IMR-90 (cell line): ENCODE data around the gene SEMA5A. TPM values are rescaled to one million over a fixed set of nuclear protein-coding genes. Genes with fewer than 3 reads are reported as not detected.

Experiments
- ATAC-seq: fragments of 200-7000 bp; cut with Tn5 transposase; 2 replicates; pipeline ENCODE4 v1.9.1; 2020; ENCODE audit warnings: low read depth, mild to moderate bottlenecking, moderate library complexity
- BruUV-seq: library from RNA; stranded (reverse); fragments of 400-500 nt; replicated peaks from 2 replicates; lab custom pipeline; 2021; lab: Mats Ljungman, UMichigan
- CTCF ChIA-PET: fragments of 300-600 bp; formaldehyde crosslinking; extraction: SDS; loops from one replicate; lab custom pipeline; 2021; ENCODE audit warnings: antibody characterized with exemption; lab: Yijun Ruan, JAX
- POLR2A ChIA-PET: fragments of 300-600 bp; sonication (Branson Sonifier 250); formaldehyde crosslinking; loops from one replicate; lab custom pipeline; 2022; ENCODE audit warnings: antibody characterized with exemption; ENCODE audit not compliant: unreplicated experiment; lab: Charles Lee
- DNase-seq: peaks from one replicate; pipeline ENCODE4 v3.0.0; 2013
- H2AFZ ChIP-seq: replicated peaks from 2 replicates; pipeline ENCODE3; 2013; ENCODE audit warnings: low read length, mild to moderate bottlenecking; ENCODE audit not compliant: poor library complexity
- H2AK5ac ChIP-seq: 2 replicates; pipeline ENCODE4 v1.6.1; 2013; ENCODE audit warnings: low read depth, low read length, inconsistent platforms
- H2AK9ac ChIP-seq: replicated peaks from 2 replicates; pipeline ENCODE3; 2013; ENCODE audit warnings: mild to moderate bottlenecking, low read depth, low read length, moderate library complexity; ENCODE audit not compliant: poor library complexity
- H2BK120ac ChIP-seq: 2 replicates; pipeline ENCODE4 v1.6.1; 2013; ENCODE audit warnings: low read depth, low read length, inconsistent platforms
- H2BK15ac ChIP-seq: 3 replicates; pipeline ENCODE4 v1.6.1; 2013; ENCODE audit warnings: low read depth, low read length, inconsistent platforms
- H2BK20ac ChIP-seq: 2 replicates; pipeline ENCODE4 v1.6.1; 2013; ENCODE audit warnings: low read depth, mild to moderate bottlenecking, inconsistent platforms, low read length, moderate library complexity
- H2BK5ac ChIP-seq: 2 replicates; pipeline ENCODE4 v1.6.1; 2013; ENCODE audit warnings: mild to moderate bottlenecking, low read depth, low read length, inconsistent platforms; ENCODE audit not compliant: poor library complexity, severe bottlenecking
- H3K14ac ChIP-seq: replicated peaks from 2 replicates; pipeline ENCODE4 v1.6.1; 2013; ENCODE audit warnings: low read depth, low read length, inconsistent platforms
- H3K18ac ChIP-seq: 2 replicates; pipeline ENCODE4 v1.6.1; 2013; ENCODE audit warnings: low read depth, low read length, control low read depth
- H3K23ac ChIP-seq: 2 replicates; pipeline ENCODE4 v1.6.1; 2013; ENCODE audit warnings: low read depth, low read length, inconsistent platforms
- H3K27ac ChIP-seq: 2 replicates; pipeline ENCODE4 v1.5.1; 2013; ENCODE audit warnings: mild to moderate bottlenecking, control low read depth, low read length; ENCODE audit not compliant: insufficient read depth
- H3K27me3 ChIP-seq: 2 replicates; pipeline ENCODE4 v1.6.1; 2013; ENCODE audit warnings: low read length; ENCODE audit not compliant: control insufficient read depth, insufficient read depth
- H3K36me3 ChIP-seq: 2 replicates; pipeline ENCODE4 v1.6.1; 2013; ENCODE audit warnings: low read length, mixed read lengths; ENCODE audit not compliant: control insufficient read depth, insufficient read depth
- H3K4ac ChIP-seq: 2 replicates; pipeline ENCODE4 v1.6.1; 2013; ENCODE audit warnings: low read depth, low read length, inconsistent platforms
- H3K4me1 ChIP-seq: 2 replicates; pipeline ENCODE4 v1.6.1; 2013; ENCODE audit warnings: low read length, mixed read lengths; ENCODE audit not compliant: control insufficient read depth, insufficient read depth
- H3K4me2 ChIP-seq: 2 replicates; pipeline ENCODE4 v1.6.1; 2013; ENCODE audit warnings: low read depth, mild to moderate bottlenecking, control low read depth, low read length, moderate library complexity
- H3K4me3 ChIP-seq: 2 replicates; pipeline ENCODE4 v1.5.1; 2013; ENCODE audit warnings: low read depth, mild to moderate bottlenecking, control low read depth, low read length, moderate library complexity; ENCODE audit not compliant: insufficient read depth
- H3K56ac ChIP-seq: 2 replicates; pipeline ENCODE4 v1.6.1; 2013; ENCODE audit warnings: low read length, inconsistent platforms; ENCODE audit not compliant: insufficient read depth; ENCODE audit errors: extremely low read depth
- H3K79me1 ChIP-seq, 2 experiments: 2 replicates each; pipeline ENCODE4 v1.6.1; 2013; ENCODE audit warnings: low read length in 2 of 2, inconsistent platforms in 1 of 2, low read depth in 1 of 2
- H3K9ac ChIP-seq: 2 replicates; pipeline ENCODE4 v1.6.1; 2013; ENCODE audit warnings: low read depth, low read length, control low read depth
- H3K9me1 ChIP-seq: 2 replicates; pipeline ENCODE4 v1.6.1; 2013; ENCODE audit warnings: low read length, inconsistent platforms; ENCODE audit not compliant: insufficient read depth
- H3K9me3 ChIP-seq: 2 replicates; pipeline ENCODE4 v1.6.1; 2013; ENCODE audit warnings: low read length; ENCODE audit not compliant: control insufficient read depth, insufficient read depth
- H4K20me1 ChIP-seq: 2 replicates; pipeline ENCODE4 v1.6.1; 2013; ENCODE audit warnings: low read length, inconsistent platforms; ENCODE audit not compliant: insufficient read depth
- H4K5ac ChIP-seq: 2 replicates; pipeline ENCODE4 v1.6.1; 2013; ENCODE audit warnings: mild to moderate bottlenecking, low read depth, low read length, control low read depth
- H4K8ac ChIP-seq, 2 experiments: 2 replicates each; pipeline ENCODE4 v1.6.1; 2013; ENCODE audit warnings: low read depth in 2 of 2, low read length in 2 of 2, control low read depth in 1 of 2, inconsistent platforms in 1 of 2
- H4K91ac ChIP-seq: 2 replicates; pipeline ENCODE4 v1.6.1; 2013; ENCODE audit warnings: low read depth, low read length, inconsistent platforms; ENCODE audit not compliant: insufficient read depth
- BHLHE40 ChIP-seq: fragments of 150-350 bp; IDR thresholded peaks from 2 replicates; pipeline ENCODE4 v1.6.1; 2016; ENCODE audit warnings: mild to moderate bottlenecking, low read depth, low read length
- CEBPB ChIP-seq: IDR thresholded peaks from 2 replicates; pipeline ENCODE4 v1.6.1; 2012; ENCODE audit warnings: low read depth, low read length, improper control_type of control experiment
- MAZ ChIP-seq: IDR thresholded peaks from 2 replicates; pipeline ENCODE4 v1.6.1; 2012; ENCODE audit warnings: low read depth, mild to moderate bottlenecking, low read length, improper control_type of control experiment, moderate library complexity, borderline replicate concordance
- NFE2L2 ChIP-seq: fragments of 150-350 bp; IDR thresholded peaks from 2 replicates; pipeline ENCODE4 v1.6.1; 2016; ENCODE audit warnings: low read depth, mild to moderate bottlenecking, low read length
- RAD21 ChIP-seq: IDR thresholded peaks from 2 replicates; pipeline ENCODE4 v1.6.1; 2012; ENCODE audit warnings: low read length, improper control_type of control experiment
- RCOR1 ChIP-seq: IDR thresholded peaks from 2 replicates; pipeline ENCODE4 v1.6.1; 2012; ENCODE audit warnings: mild to moderate bottlenecking, low read length, improper control_type of control experiment; ENCODE audit not compliant: insufficient replicate concordance
- RFX5 ChIP-seq: IDR thresholded peaks from 2 replicates; pipeline ENCODE4 v1.8.0; 2012; ENCODE audit warnings: low read depth, mild to moderate bottlenecking, low read length, moderate library complexity
- SMC3 ChIP-seq: fragments of 150-350 bp; IDR thresholded peaks from 2 replicates; pipeline ENCODE4 v1.6.1; 2016; ENCODE audit warnings: low read depth, mild to moderate bottlenecking, antibody characterized with exemption, low read length, moderate library complexity
- WGBS, 2 experiments: methylation state at CpG; one replicate each; pipeline versions ENCODE4 v1.1.5 to v1.1.7; 2013; ENCODE audit warnings: missing lambda C conversion rate in 2 of 2; ENCODE audit not compliant: insufficient read length in 1 of 2; ENCODE audit errors: extremely low coverage in 2 of 2; 5-methylcytosine and 5-hydroxymethylcytosine counted together
- dilution Hi-C: fragments of 300-500 bp; cut with HindIII; formaldehyde crosslinking; loops from one replicate; pipeline ENCODE4 v1.14.3; 2018; ENCODE audit warnings: low sequenced_read_pairs; ENCODE audit not compliant: unreplicated experiment
- in situ Hi-C: fragments of 300-500 bp; cut with MboI; formaldehyde crosslinking; loops from 3 replicates; pipeline ENCODE4 v1.14.3; 2019; ENCODE audit warnings: low sequenced_read_pairs, inconsistent platforms, mixed read lengths
- intact Hi-C: fragments of 100-400 bp; cut with micrococcal nuclease; formaldehyde crosslinking; loops from 2 replicates; pipeline ENCODE4 v1.10.0; 2022
- polyA plus RNA-seq, 3 experiments: library from polyadenylated mRNA; depleted of rRNA; stranded (reverse); fragments of >200 nt; gene quantifications; 2 replicates each; pipeline ENCODE4 v1.2.3, GENCODE V29; 2012; ENCODE audit warnings: low replicate concordance in 1 of 3
- total RNA-seq: library from RNA; depleted of rRNA; stranded (reverse); fragments of >200 nt; gene quantifications from 2 replicates; pipeline ENCODE4 v1.2.3, GENCODE V29; 2012
- TF ChIP-seq, protein P1 (sequence below): conservative IDR thresholded peaks from 2 replicates; pipeline ENCODE4 v1.5.1; 2012; ENCODE audit warnings: mild to moderate bottlenecking, low read depth, low read length, improper control_type of control experiment
- TF ChIP-seq, protein P2 (sequence below): fragments of 150-350 bp; IDR thresholded peaks from 2 replicates; pipeline ENCODE4 v1.6.1; 2016; ENCODE audit warnings: low read depth, mild to moderate bottlenecking, low read length, moderate library complexity, borderline replicate concordance

Gene SEMA5A
- total and polyA plus RNA-seq, 2 of the 4 experiments (the other 2 are of a cell fraction): 8.2 to 9.9 TPM

DNA sequence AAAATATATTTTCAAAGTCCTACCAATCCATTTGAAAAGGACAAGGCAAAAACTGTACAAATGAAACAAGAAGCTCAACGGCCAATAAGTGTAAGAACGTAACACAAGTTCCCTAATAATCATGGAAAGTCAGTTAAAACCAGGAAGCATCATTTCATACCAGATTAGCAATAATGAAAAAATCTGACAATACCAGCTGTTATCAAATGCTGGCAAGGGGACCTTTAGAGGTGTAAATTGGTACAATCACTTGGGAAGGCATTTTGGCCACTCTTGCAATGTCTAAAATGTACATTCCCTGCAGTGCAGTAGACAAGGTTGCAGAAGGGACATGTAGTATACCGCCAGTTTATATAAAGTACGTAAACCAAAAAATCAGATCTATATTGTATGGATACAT, 10.1 kb upstream of the SEMA5A start:
- WGBS, 2 experiments: no CpG with 5 or more reads among the region's 4 CpGs

More for the DNA sequence above, 10.1 kb upstream of the SEMA5A start:
- TF ChIP-seq NFE2L2 (no peak), MAZ (no peak), BHLHE40 (no peak), RCOR1 (no peak), RFX5 (no peak), RAD21 (no peak), SMC3 (no peak), CEBPB (no peak)
- TF ChIP-seq, protein P1, sequence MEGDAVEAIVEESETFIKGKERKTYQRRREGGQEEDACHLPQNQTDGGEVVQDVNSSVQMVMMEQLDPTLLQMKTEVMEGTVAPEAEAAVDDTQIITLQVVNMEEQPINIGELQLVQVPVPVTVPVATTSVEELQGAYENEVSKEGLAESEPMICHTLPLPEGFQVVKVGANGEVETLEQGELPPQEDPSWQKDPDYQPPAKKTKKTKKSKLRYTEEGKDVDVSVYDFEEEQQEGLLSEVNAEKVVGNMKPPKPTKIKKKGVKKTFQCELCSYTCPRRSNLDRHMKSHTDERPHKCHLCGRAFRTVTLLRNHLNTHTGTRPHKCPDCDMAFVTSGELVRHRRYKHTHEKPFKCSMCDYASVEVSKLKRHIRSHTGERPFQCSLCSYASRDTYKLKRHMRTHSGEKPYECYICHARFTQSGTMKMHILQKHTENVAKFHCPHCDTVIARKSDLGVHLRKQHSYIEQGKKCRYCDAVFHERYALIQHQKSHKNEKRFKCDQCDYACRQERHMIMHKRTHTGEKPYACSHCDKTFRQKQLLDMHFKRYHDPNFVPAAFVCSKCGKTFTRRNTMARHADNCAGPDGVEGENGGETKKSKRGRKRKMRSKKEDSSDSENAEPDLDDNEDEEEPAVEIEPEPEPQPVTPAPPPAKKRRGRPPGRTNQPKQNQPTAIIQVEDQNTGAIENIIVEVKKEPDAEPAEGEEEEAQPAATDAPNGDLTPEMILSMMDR: no peak
- TF ChIP-seq, protein P2, sequence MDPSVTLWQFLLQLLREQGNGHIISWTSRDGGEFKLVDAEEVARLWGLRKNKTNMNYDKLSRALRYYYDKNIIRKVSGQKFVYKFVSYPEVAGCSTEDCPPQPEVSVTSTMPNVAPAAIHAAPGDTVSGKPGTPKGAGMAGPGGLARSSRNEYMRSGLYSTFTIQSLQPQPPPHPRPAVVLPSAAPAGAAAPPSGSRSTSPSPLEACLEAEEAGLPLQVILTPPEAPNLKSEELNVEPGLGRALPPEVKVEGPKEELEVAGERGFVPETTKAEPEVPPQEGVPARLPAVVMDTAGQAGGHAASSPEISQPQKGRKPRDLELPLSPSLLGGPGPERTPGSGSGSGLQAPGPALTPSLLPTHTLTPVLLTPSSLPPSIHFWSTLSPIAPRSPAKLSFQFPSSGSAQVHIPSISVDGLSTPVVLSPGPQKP: no peak
- H3K36me3 ChIP-seq: peaks cover 10% of the 10 kb centered on the region
- DNase-seq (no peak), ATAC-seq (no peak)
- no peak overlapping the region for H3K14ac ChIP-seq
- H3K23ac ChIP-seq: no peak overlapping the region
- no peak overlapping the region for H3K9ac ChIP-seq
- BruUV-seq: no TSS peak
- no peak overlapping the region for H3K4ac ChIP-seq
- no peak overlapping the region for H3K4me3 ChIP-seq
- no peak overlapping the region for H4K8ac ChIP-seq
- peaks cover 7 to 9% of the 10 kb centered on the region in 2 experiments; a peak in 3 of 4 replicates for H3K79me1 ChIP-seq
- H3K9me3 ChIP-seq: no peaks in the 10 kb centered on the region
- H3K4me2 ChIP-seq: no peak overlapping the region
- no peak overlapping the region for H4K5ac ChIP-seq
- intact Hi-C loops (no loop called here), dilution Hi-C loops (no loop called here), in situ Hi-C loops (loop anchor here (10.0 kb wide), 1 partner anchor 669 kb away; no protein-coding TSS in a partner anchor)
- H3K18ac ChIP-seq: no peak overlapping the region
- H2BK5ac ChIP-seq: no peak overlapping the region
- no peak overlapping the region for H2AK5ac ChIP-seq
- no peak overlapping the region for H2AFZ ChIP-seq
- no peak overlapping the region for H2BK120ac ChIP-seq
- H3K4me1 ChIP-seq: peaks cover 2% of the 10 kb centered on the region; the same call in 1 of the 2 replicates
- ChIA-PET POLR2A (no interaction called here), CTCF (no interaction called here)
- H3K56ac ChIP-seq: no peak overlapping the region
- H3K27me3 ChIP-seq: no peaks in the 10 kb centered on the region
- no peak overlapping the region for H2AK9ac ChIP-seq
- H2BK15ac ChIP-seq: no peak overlapping the region
- H3K9me1 ChIP-seq: no peaks in the 10 kb centered on the region; the same call in none of the 2 replicates
- no peak overlapping the region for H4K91ac ChIP-seq
- H2BK20ac ChIP-seq: no peak overlapping the region
- no peak overlapping the region for H3K27ac ChIP-seq
- H4K20me1 ChIP-seq: no peaks in the 10 kb centered on the region
